Testis (tissue), 2 donors: ENCODE results near the gene IBSP.

ENCODE experiments used
- CTCF ChIP-seq, 3 experiments: fragments of 450-650 bp in 2 of 3; fragments of 200-600 bp in 1 of 3; sonication (generic) in 1 of 3; IDR thresholded peaks; one replicate each; pipeline ENCODE4 v1.5.1; 2016 to 2019; ENCODE audit warnings: antibody characterized with exemption in 3 of 3, mild to moderate bottlenecking in 2 of 3, moderate library complexity in 1 of 3
- POLR2A ChIP-seq: fragments of 450-650 bp; IDR thresholded peaks from one replicate; pipeline ENCODE4 v1.6.1; 2017; ENCODE audit warnings: antibody characterized with exemption, mild to moderate bottlenecking, moderate library complexity

- no peak for TF ChIP-seq CTCF (IDR thresholded peaks at IDR 0.05)
- TF ChIP-seq POLR2A, result no peak
Observed at GRCh38 chr4:87819281-87819919, 20.0 kb downstream of the IBSP start.
